CD8-positive, alpha-beta memory T cell (primary cell): ENCODE measurements around the gene SLC39A11. TPM values are rescaled to one million over a fixed set of nuclear protein-coding genes. Genes with fewer than 3 reads are reported as not detected.
"Not testable (repeated sequence)": the region's sequence is repeated elsewhere in the genome, so short reads cannot be mapped to it uniquely, and the experiment has no call there.

Experiments
- CTCF ChIA-PET: fragments of 350-600 bp; sonication (Branson Sonifier 250); formaldehyde crosslinking; loops from one replicate; lab custom pipeline; 2021; ENCODE audit warnings: antibody characterized with exemption; lab: Charles Lee
- POLR2A ChIA-PET: fragments of 350-600 bp; sonication (Branson Sonifier 250); formaldehyde crosslinking; loops from one replicate; lab custom pipeline; 2021; ENCODE audit warnings: antibody characterized with exemption; lab: Charles Lee
- DNase-seq, 5 donors: peaks; one replicate each; pipeline versions ENCODE4 v3.0.0 to v3.0.0-alpha.2; 2020 to 2022; ENCODE audit warnings: mixed read lengths in 1 of 5
- H3K27ac ChIP-seq: one replicate; pipeline ENCODE4 v1.7.0; 2013; ENCODE audit warnings: low read depth, mild to moderate bottlenecking, low read length, moderate library complexity
- H3K27me3 ChIP-seq: 2 replicates; pipeline ENCODE4 v1.7.0; 2013; ENCODE audit warnings: low read length, mild to moderate bottlenecking; ENCODE audit not compliant: insufficient read depth, poor library complexity, severe bottlenecking
- H3K36me3 ChIP-seq: 2 replicates; pipeline ENCODE4 v1.7.0; 2013; ENCODE audit warnings: mild to moderate bottlenecking, low read length, moderate library complexity; ENCODE audit not compliant: insufficient read depth
- H3K4me1 ChIP-seq: 2 replicates; pipeline ENCODE4 v1.7.0; 2013; ENCODE audit warnings: mild to moderate bottlenecking, low read length, moderate library complexity; ENCODE audit not compliant: insufficient read depth
- H3K4me3 ChIP-seq: 2 replicates; pipeline ENCODE4 v1.7.0; 2013; ENCODE audit warnings: mild to moderate bottlenecking, low read length
- H3K9me3 ChIP-seq: 2 replicates; pipeline ENCODE4 v1.7.0; 2013; ENCODE audit warnings: mild to moderate bottlenecking, low read length
- H3K27ac Mint-ChIP-seq, 8 donors: one replicate each; pipeline ENCODE4 v1.8.0; 2020 to 2021; ENCODE audit warnings: mixed read lengths in 8 of 8, mild to moderate bottlenecking in 6 of 8, inconsistent platforms in 3 of 8, moderate library complexity in 3 of 8
- H3K27me3 Mint-ChIP-seq, 2 donors: one replicate each; pipeline ENCODE4 v1.8.0; 2020 to 2021; ENCODE audit warnings: mixed read lengths in 2 of 2, mild to moderate bottlenecking in 1 of 2, moderate library complexity in 1 of 2
- H3K36me3 Mint-ChIP-seq, 3 donors: one replicate each; pipeline ENCODE4 v1.8.0; 2020 to 2021; ENCODE audit warnings: mixed read lengths in 3 of 3, inconsistent platforms in 1 of 3, mild to moderate bottlenecking in 1 of 3
- H3K4me1 Mint-ChIP-seq, 3 donors: one replicate each; pipeline ENCODE4 v1.8.0; 2020 to 2021; ENCODE audit warnings: mixed read lengths in 3 of 3, inconsistent platforms in 1 of 3, mild to moderate bottlenecking in 1 of 3
- H3K4me3 Mint-ChIP-seq, 7 donors: one replicate each; pipeline ENCODE4 v1.8.0; 2020 to 2021; ENCODE audit warnings: mixed read lengths in 7 of 7, mild to moderate bottlenecking in 6 of 7, moderate library complexity in 4 of 7, inconsistent platforms in 2 of 7
- H3K9me3 Mint-ChIP-seq, 5 donors: one replicate each; pipeline ENCODE4 v1.8.0; 2020 to 2022; ENCODE audit warnings: mixed read lengths in 5 of 5, mild to moderate bottlenecking in 3 of 5, moderate library complexity in 2 of 5, inconsistent platforms in 1 of 5
- polyA plus RNA-seq: library from polyadenylated mRNA; unstranded; fragments of 300-500 nt; fragmentation: Illumina TruSeq; gene quantifications from one replicate; pipeline ENCODE4 v1.2.3, GENCODE V29; 2021
- total RNA-seq, 2 experiments: library from RNA; stranded (reverse); gene quantifications; one replicate each; pipeline ENCODE4 v1.2.3, GENCODE V29; 2021

SLC39A11 gene
- total and polyA plus RNA-seq, 3 experiments from 2014 or later, result 13.1 to 18.5 (median 17.2) TPM

- DNase-seq, result no peak
- peak overlapping the region in 1 of 8 donors; percentile 30 for H3K27ac Mint-ChIP-seq
- no peak overlapping the region for H3K4me3 Mint-ChIP-seq
- peaks cover 3 to 55% (median 5%) of the 10 kb centered on the region in 3 donors for H3K36me3 Mint-ChIP-seq
- ChIA-PET CTCF (no interaction called here), POLR2A (no interaction called here)
- no peak overlapping the region for H3K27ac ChIP-seq
- peaks cover 0 to 11% (median 2%) of the 10 kb centered on the region in 5 donors for H3K9me3 Mint-ChIP-seq
- no peaks in the 10 kb centered on the region for H3K27me3 Mint-ChIP-seq
- no peaks in the 10 kb centered on the region for H3K9me3 ChIP-seq
- H3K27me3 ChIP-seq, result no peaks in the 10 kb centered on the region
- no peak overlapping the region for H3K4me3 ChIP-seq
- peaks cover 0 to 2% (median 0%) of the 10 kb centered on the region in 3 donors for H3K4me1 Mint-ChIP-seq
- no peaks in the 10 kb centered on the region for H3K4me1 ChIP-seq
- H3K36me3 ChIP-seq, result no peaks in the 10 kb centered on the region
These were observed 89.0 kb downstream of the SLC39A11 start for GRCh38 chr17:73003487-73003886.

GRCh38 chr17:73000832-73001231 lies 91.7 kb downstream of the SLC39A11 start:
- H3K4me3 ChIP-seq, result no peak overlapping the region
- H3K27ac Mint-ChIP-seq, result no peak overlapping the region
- no peaks in the 10 kb centered on the region for H3K36me3 ChIP-seq
- no peaks in the 10 kb centered on the region for H3K27me3 Mint-ChIP-seq
- no peak for DNase-seq
- no peaks in the 10 kb centered on the region for H3K4me1 ChIP-seq
- no peak overlapping the region for H3K4me3 Mint-ChIP-seq
- H3K27me3 ChIP-seq, result no peaks in the 10 kb centered on the region
- ChIA-PET CTCF (interaction anchor here (1.4 kb wide), 1 partner anchor 273 kb away, joined by 4 read pairs; no protein-coding TSS in a partner anchor), POLR2A (no interaction called here)
- H3K27ac ChIP-seq, result no peak overlapping the region
- peaks cover 5 to 54% (median 10%) of the 10 kb centered on the region in 3 donors for H3K36me3 Mint-ChIP-seq
- peaks cover 0 to 19% (median 2%) of the 10 kb centered on the region in 5 donors for H3K9me3 Mint-ChIP-seq
- H3K9me3 ChIP-seq, result no peaks in the 10 kb centered on the region
- peaks cover 0 to 2% (median 0%) of the 10 kb centered on the region in 3 donors for H3K4me1 Mint-ChIP-seq

- peaks cover 5 to 56% (median 7%) of the 10 kb centered on the region in 3 donors for H3K36me3 Mint-ChIP-seq
- H3K27ac Mint-ChIP-seq, H3K36me3 ChIP-seq, H3K4me1 Mint-ChIP-seq, H3K27ac ChIP-seq, H3K27me3 Mint-ChIP-seq, H3K9me3 ChIP-seq, H3K4me3 ChIP-seq, DNase-seq, H3K4me3 Mint-ChIP-seq, H3K27me3 ChIP-seq, POLR2A ChIA-PET, H3K4me1 ChIP-seq: not testable (repeated sequence)
- CTCF ChIA-PET, result interaction anchor here (1.0 kb wide), 1 partner anchor 13 kb away, joined by 5 read pairs; no protein-coding TSS in a partner anchor
- peaks cover 0 to 28% (median 2%) of the 10 kb centered on the region in 5 donors for H3K9me3 Mint-ChIP-seq
These were observed 93.0 kb downstream of the SLC39A11 start for GRCh38 chr17:72999474-72999873.

- H3K27ac Mint-ChIP-seq, result no peak overlapping the region
- H3K9me3 Mint-ChIP-seq, result peaks cover 0 to 26% (median 2%) of the 10 kb centered on the region in 5 donors
- H3K4me3 Mint-ChIP-seq, result no peak overlapping the region
- no peaks in the 10 kb centered on the region for H3K9me3 ChIP-seq
- no peak for DNase-seq
- no peaks in the 10 kb centered on the region for H3K27me3 Mint-ChIP-seq
- peaks cover 4 to 46% (median 7%) of the 10 kb centered on the region in 3 donors for H3K36me3 Mint-ChIP-seq
- H3K27me3 ChIP-seq, result no peaks in the 10 kb centered on the region
- H3K27ac ChIP-seq, result no peak overlapping the region
- H3K36me3 ChIP-seq, result no peaks in the 10 kb centered on the region
- H3K4me3 ChIP-seq, result no peak overlapping the region
- H3K4me1 Mint-ChIP-seq, result peaks cover 0 to 1% (median 0%) of the 10 kb centered on the region in 3 donors
- H3K4me1 ChIP-seq, result no peaks in the 10 kb centered on the region
- POLR2A ChIA-PET, result no interaction called here
- CTCF ChIA-PET, result no interaction called here
These were observed 94.1 kb downstream of the SLC39A11 start for GRCh38 chr17:72998343-72998742.

GRCh38 chr17:72997559-72997958 lies 94.9 kb downstream of the SLC39A11 start:
- H3K4me1 ChIP-seq, result no peaks in the 10 kb centered on the region
- Mint-ChIP-seq H3K27me3 (no peaks in the 10 kb centered on the region), H3K4me3 (no peak overlapping the region), H3K36me3 (peaks cover 2 to 40% (median 7%) of the 10 kb centered on the region in 3 donors), H3K4me1 (peaks cover 0 to 4% (median 4%) of the 10 kb centered on the region in 3 donors), H3K27ac (no peak overlapping the region), H3K9me3 (peaks cover 0 to 22% (median 2%) of the 10 kb centered on the region in 5 donors)
- no peaks in the 10 kb centered on the region for H3K9me3 ChIP-seq
- no peaks in the 10 kb centered on the region for H3K36me3 ChIP-seq
- CTCF ChIA-PET, result no interaction called here
- POLR2A ChIA-PET, result no interaction called here
- DNase-seq, result no peak
- no peak overlapping the region for H3K27ac ChIP-seq
- H3K4me3 ChIP-seq, result no peak overlapping the region
- H3K27me3 ChIP-seq, result no peaks in the 10 kb centered on the region

GRCh38 chr17:72996791-72997190 lies 95.7 kb downstream of the SLC39A11 start:
- peaks cover 0 to 7% (median 4%) of the 10 kb centered on the region in 3 donors for H3K4me1 Mint-ChIP-seq
- H3K27ac ChIP-seq, result no peak overlapping the region

GRCh38 chr17:72995008-72995656 lies 97.4 kb downstream of the SLC39A11 start:
- ChIA-PET CTCF (interaction anchor here (1.0 to 3.1 kb wide), 2 partner anchors 9 to 375 kb away, joined by 3 to 12 read pairs; no protein-coding TSS in a partner anchor), POLR2A (no interaction called here)
- Mint-ChIP-seq H3K4me3 (no peak overlapping the region), H3K27me3 (no peaks in the 10 kb centered on the region), H3K36me3 (peaks cover 2 to 40% (median 5%) of the 10 kb centered on the region in 3 donors), H3K27ac (no peak overlapping the region), H3K9me3 (peaks cover 0 to 27% (median 0%) of the 10 kb centered on the region in 5 donors), H3K4me1 (peaks cover 0 to 7% (median 4%) of the 10 kb centered on the region in 3 donors)
- no peak overlapping the region for H3K27ac ChIP-seq
- H3K9me3 ChIP-seq, result no peaks in the 10 kb centered on the region
- no peaks in the 10 kb centered on the region for H3K4me1 ChIP-seq
- H3K27me3 ChIP-seq, result no peaks in the 10 kb centered on the region
- no peaks in the 10 kb centered on the region for H3K36me3 ChIP-seq
- DNase-seq, result no peak
- no peak overlapping the region for H3K4me3 ChIP-seq

More at GRCh38 chr17:72996791-72997190, 95.7 kb downstream of the SLC39A11 start:
- H3K27me3 Mint-ChIP-seq, result no peaks in the 10 kb centered on the region
- no peak for DNase-seq
- peaks cover 2 to 40% (median 5%) of the 10 kb centered on the region in 3 donors for H3K36me3 Mint-ChIP-seq
- H3K4me1 ChIP-seq, result no peaks in the 10 kb centered on the region
- no peak overlapping the region for H3K27ac Mint-ChIP-seq
- ChIA-PET CTCF (interaction anchor here (3.1 kb wide), 1 partner anchor 11 kb away, joined by 12 read pairs; no protein-coding TSS in a partner anchor), POLR2A (no interaction called here)
- H3K36me3 ChIP-seq, result no peaks in the 10 kb centered on the region
- peaks cover 0 to 24% (median 2%) of the 10 kb centered on the region in 5 donors for H3K9me3 Mint-ChIP-seq
- H3K4me3 Mint-ChIP-seq, result no peak overlapping the region
- no peaks in the 10 kb centered on the region for H3K27me3 ChIP-seq
- H3K4me3 ChIP-seq, result no peak overlapping the region
- no peaks in the 10 kb centered on the region for H3K9me3 ChIP-seq

GRCh38 chr17:72992783-72993467 lies 99.6 kb downstream of the SLC39A11 start:
- H3K4me3 Mint-ChIP-seq, H3K4me1 ChIP-seq, DNase-seq, H3K36me3 ChIP-seq, H3K9me3 ChIP-seq, CTCF ChIA-PET, POLR2A ChIA-PET, H3K4me3 ChIP-seq, H3K27ac ChIP-seq, H3K27me3 ChIP-seq, H3K27me3 Mint-ChIP-seq: not testable (repeated sequence)
- H3K27ac Mint-ChIP-seq, result peak overlapping the region in 1 of 8 donors; percentile 38
- peaks cover 2 to 34% (median 5%) of the 10 kb centered on the region in 3 donors for H3K36me3 Mint-ChIP-seq
- H3K4me1 Mint-ChIP-seq, result peaks cover 0 to 19% (median 17%) of the 10 kb centered on the region in 3 donors
- H3K9me3 Mint-ChIP-seq, result peaks cover 0 to 31% (median 0%) of the 10 kb centered on the region in 5 donors
